IPS-NIHi11 (cell line): Measurements from ENCODE around the gene TADA2B.
"Not testable (repeated sequence)": the region's sequence is repeated elsewhere in the genome, so short reads cannot be mapped to it uniquely, and the experiment has no call there.

Experiments used
- DNase-seq: peaks from one replicate; pipeline ENCODE4 v3.0.0; 2012; ENCODE audit warnings: mixed read lengths, low spot score

Gene TADA2B

DNA sequence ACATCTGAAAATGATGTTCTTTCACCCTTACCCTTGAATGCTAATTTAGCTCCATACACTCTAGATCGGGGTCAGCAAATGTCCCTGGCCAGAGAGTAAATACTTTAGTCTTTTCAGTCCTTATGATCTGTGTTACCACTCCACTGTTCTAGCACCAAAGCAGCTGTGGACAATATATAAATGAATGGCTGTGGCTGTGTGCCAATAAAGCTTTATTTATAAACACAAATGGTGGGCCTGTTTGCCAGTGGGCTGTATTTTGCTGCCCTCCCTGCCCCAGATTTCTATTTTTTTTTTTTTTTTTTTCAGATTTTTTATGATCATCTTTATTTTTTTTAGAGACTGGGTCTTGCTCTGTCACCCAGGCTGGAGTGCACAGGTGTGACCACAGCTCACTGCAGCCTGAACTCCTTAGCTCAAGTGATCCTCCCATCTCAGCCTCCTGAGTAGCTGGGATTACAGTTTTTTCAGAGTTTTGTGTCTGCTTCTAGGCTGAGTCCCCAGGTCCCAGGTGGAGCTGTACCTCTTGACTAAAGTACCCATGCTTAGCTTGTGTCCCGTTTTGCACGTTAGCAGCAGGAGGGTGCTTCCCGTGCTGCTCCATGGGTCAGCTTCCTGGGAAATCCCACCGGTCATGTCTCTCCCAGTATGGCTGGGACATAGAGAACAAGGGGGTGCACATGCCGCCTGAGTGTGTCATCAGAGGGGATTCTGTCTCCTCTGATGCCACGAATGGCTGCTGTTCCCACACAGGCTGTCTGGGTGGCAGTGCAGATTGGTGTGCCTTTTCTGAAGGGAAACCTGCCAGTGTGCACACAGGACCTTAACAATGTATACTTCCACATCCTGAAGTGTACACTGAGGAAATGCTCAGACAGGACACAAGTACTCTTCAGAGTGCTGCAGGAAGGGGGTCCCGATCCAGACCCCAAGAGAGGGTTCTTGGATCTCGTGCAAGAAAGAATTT lies 40.7 kb downstream of the TADA2B start:
- no peak for DNase-seq

DNA sequence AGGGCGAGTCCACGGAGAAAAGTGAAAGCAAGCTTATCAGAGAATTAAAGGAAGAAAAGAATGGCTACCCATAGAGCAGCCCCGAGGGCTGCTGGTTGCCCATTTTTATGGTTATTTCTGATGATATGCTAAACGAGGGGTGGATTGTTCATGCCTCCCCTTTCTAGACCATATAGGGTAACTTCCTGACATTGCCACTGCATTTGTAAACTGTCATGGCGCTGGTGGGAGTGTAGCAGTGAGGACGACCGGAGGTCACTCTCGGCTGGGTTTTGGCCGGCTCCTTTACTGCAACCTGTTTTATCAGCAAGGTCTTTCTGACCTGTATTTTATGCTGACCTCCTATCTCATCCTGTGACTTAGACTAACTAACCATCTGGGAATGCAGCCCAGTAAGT lies 41.4 kb downstream of the TADA2B start:
- DNase-seq, result not testable (repeated sequence)

- DNase-seq, result no peak
Observed at GRCh38 chr4:7086384-7086783, 43.2 kb downstream of the TADA2B start.

GRCh38 chr4:7087036-7087435 lies 43.9 kb downstream of the TADA2B start:
- DNase-seq, result no peak

DNA sequence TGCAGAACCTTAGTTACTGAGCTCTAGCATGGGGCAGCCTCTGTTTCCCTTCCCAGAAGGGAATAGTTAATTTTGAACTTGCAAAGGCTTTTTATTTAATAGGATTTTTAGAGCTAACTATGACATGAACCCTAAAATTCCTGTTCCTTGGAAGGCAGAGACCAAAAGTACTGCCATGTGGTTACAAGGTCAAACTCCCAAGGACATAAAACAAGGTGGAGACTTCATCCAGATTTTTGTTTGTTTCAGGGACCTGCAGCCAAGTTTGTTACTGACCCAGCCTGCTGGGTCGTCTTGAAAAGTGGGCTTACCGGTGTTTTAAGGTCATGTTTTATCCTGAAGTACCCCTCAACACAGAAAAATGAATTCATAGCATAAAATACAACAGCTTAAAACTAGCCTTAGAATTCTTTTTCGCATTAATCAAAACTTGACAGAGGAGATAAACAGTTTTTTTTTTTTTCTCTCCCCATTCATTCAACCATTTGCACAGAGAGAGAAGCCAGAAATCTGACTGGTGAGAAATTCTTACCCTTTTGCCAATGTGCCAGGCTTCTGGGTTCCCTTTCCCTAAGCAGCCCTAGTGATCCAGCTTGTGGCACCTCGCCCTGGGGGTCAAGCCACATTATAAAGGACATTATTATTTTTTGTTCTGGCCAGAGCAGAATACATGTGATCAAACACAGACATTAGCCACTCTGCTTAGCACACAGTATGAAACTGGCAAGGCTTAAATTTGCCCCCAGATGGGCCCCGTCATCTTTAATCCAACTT lies 46.2 kb downstream of the TADA2B start:
- DNase-seq, result no peak

DNA sequence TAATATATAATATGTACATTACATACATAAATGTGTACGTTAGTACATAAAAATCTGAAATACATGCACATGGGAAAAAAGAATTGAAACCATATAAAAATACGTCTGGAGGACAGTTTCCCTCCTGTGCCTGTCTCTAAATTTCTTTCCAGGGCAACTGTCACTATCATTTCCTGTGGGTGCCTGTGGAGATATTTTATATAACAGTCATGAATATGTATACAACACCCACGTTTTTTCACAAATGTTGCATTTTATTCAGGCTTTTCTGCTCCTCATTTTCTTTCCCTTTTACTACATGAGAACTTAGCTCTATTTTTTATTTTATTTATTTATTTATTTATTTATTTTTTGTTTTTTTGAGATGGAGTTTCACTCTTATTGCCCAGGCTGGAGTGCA lies 48.9 kb downstream of the TADA2B start:
- no peak for DNase-seq

GRCh38 chr4:7094916-7095315 lies 51.7 kb downstream of the TADA2B start:
- DNase-seq, result no peak

DNA sequence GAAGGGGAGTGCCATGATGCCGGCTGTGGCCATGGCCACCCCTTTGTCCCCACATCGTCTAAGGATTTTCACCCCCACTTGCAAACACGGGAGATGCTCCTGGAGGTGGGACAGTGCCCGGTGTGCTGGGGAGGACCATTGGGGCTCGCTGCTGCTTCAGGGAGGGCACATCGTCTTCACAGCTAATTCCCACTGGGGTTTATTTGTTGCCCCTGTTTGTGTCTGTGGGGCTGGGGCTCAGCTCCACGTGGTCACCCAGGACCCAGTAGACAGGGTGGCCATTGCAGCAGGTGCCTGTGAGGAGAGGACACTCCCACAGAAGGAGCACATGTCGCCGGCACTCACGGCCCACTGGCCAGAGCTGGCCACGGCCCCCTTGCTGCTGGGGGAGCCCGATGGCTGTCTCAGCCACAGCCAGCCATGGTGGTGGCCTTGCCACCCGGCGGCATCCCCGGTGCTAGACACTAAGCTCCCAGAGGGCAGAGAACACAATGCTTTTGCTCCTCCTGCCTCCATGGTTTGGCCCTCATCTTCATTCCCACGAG lies 52.5 kb downstream of the TADA2B start:
- DNase-seq, result no peak

- no peak for DNase-seq
Observed at GRCh38 chr4:7096236-7096635, 53.1 kb downstream of the TADA2B start.

GRCh38 chr4:7101692-7102515 lies 58.7 kb downstream of the TADA2B start:
- peak; percentile 82 for DNase-seq

DNA sequence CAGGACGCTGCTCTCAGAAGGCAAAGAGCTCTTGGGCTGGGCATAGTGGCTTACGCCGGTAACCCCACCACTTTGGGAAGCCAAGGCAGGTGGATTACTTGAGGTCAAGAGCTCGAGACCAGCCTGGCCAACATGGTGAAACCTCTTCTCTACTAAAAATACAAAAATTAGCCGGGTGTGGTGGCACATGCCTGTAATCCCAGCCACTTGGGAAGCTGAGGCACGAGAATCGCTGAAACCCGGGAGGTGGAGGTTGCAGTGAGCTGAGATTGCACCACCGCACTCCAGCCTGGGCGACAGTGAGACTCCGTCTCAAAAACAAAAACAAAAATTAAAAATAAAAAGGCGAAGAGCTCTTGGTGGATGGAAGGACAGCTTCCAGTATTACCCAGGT lies 59.3 kb downstream of the TADA2B start:
- not testable (repeated sequence) for DNase-seq

DNA sequence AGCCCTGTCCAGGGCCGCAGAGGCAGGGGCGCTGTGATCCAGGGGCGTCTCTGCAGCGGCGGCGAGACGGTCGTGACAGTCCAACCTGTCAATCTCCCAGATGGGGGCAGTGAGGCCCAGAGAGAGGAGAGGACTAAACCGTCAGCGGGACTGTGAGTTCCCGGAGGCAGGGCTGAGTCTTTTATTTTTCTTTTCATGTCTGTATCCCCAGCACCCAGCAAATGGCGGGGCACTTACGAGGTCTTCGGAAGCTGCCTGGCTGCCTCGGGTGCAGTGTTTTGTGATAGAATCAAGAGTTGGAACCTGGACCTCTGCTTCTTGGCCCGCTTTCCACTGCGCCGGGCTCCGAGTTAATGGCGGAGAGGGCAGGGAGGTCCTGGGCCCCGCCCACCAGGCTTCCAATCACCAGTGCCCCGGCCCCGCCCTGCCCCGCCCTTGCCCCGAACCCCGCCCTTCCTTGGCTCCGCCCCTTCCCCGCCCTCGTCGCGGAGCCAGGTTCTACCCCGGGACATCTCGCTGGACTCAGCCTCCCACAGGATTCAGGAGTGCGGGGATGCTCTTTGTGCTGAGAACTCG lies 59.9 kb downstream of the TADA2B start:
- peak; percentile 100 for DNase-seq

DNA sequence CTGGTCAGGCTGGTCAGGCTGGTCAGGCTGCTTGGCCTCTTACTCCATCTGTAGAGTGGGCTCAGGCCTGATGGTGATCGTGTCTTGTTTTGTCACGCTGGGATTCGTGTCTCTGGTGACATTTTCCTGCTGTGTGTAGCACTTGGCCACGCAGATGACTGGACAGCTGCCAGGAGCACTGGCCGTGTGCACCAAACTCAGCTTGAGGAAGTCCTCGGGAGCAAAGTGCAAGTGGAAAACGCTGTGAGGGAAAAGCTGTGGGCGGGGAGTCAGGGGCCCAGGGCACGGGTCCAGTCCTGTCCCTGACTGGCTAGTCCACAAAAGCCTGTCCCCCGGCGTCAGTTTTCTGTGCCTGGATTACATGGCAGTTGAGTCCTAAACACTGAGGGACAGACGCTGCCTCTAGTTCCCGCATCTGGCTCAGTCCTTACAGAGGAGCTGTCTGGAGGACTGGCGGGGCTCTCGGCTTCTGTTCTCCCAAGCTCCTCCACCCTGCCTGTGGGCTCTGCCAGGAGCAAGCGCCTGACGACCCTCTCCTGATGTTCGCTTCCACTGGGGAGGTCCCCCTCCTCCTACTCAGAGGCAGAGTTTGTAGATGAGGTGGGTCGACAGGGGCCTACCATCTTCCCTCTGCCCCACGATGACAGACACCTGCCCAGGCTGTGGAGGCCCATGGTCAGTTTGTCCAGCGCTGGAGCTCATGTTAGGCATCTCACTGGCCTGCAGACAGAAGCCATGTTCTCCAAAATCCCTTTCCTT lies 60.6 kb downstream of the TADA2B start:
- DNase-seq, result peak; percentile 60

GRCh38 chr4:7104366-7105031 lies 61.3 kb downstream of the TADA2B start:
- no peak for DNase-seq

- no peak for DNase-seq
Observed at GRCh38 chr4:7105276-7105675, 62.1 kb downstream of the TADA2B start.

DNA sequence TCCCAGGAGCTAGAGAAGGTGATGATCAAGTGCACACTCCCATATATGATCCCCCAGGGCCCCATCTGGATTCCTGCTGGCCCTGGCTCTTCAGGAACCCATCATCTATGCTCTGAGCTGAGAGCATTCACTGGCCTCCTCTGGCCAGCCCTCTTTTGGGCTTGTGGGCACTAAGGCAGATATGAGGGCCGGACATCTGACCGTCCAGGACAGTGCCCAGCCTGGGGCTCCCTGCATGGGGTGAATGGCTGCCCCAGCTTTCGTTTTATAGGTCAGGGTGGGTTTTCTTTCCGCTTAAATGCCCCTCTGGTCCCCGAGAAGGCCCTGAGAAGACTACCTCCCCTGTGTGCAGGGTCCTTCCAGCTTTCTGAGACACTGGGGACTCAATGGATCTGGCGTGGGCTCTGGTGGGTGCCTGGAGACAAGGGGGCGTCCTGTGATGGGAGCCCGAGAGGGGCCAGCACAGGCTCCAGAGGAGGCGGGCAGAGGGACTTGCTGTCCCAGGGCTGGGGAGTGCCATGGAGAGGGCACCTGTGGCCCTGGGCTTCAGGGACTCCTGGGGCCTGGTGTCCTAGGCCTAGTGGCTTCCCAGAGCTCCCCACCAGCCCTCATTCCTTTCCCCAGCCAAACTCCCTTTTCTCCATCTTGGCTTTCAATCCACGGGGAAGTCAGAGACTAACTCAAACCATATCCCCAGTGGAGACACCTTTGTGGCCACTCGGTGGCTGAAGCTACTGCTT lies 64.2 kb downstream of the TADA2B start:
- DNase-seq, result no peak
